ENCODE data around the gene SOX15. TPM values are rescaled to one million over a fixed set of nuclear protein-coding genes. Genes with fewer than 3 reads are reported as not detected.
A peak's percentile ranks its signal among the peaks of the same experiment; 100 is the strongest.

Gene SOX15
- total RNA-seq, 1 experiment from 2014 or later, result 0.33 TPM

- Histone ChIP-seq H3K9me3 (ENCODE audit: control insufficient read depth, insufficient read depth, low read depth, low read length) (no peaks in the 10 kb centered on the region), H3K36me3 (ENCODE audit: control insufficient read depth, insufficient read depth, low read length) (no peaks in the 10 kb centered on the region), H3K27ac (ENCODE audit: low read length) (no peak within 1 kb of the TSS), H3K27me3 (ENCODE audit: control insufficient read depth, insufficient read depth, low read length) (no peaks in the 10 kb centered on the region), H3K4me3 (ENCODE audit: low read depth in 2 of 2, low read length in 2 of 2) (no peak within 1 kb of the TSS), H3K4me1 (ENCODE audit: control insufficient read depth, insufficient read depth, low read length) (peaks cover 7% of the 10 kb centered on the region)
- intact Hi-C loops (cut with micrococcal nuclease; ENCODE audit: unreplicated experiment) (no loop called here), in situ Hi-C loops (cut with HindIII; ENCODE audit: low pct_unique_long_range_greater_than_20kb, low sequenced_read_pairs) (no loop called here)
- no TSS peak for BruUV-seq (replicated peaks)
- ATAC-seq, result no peak
- no peak for TF ChIP-seq SIN3A (IDR thresholded peaks at IDR 0.05; ENCODE audit: borderline replicate concordance, insufficient read depth, low read depth, low read length)
- TF ChIP-seq, protein P1, sequence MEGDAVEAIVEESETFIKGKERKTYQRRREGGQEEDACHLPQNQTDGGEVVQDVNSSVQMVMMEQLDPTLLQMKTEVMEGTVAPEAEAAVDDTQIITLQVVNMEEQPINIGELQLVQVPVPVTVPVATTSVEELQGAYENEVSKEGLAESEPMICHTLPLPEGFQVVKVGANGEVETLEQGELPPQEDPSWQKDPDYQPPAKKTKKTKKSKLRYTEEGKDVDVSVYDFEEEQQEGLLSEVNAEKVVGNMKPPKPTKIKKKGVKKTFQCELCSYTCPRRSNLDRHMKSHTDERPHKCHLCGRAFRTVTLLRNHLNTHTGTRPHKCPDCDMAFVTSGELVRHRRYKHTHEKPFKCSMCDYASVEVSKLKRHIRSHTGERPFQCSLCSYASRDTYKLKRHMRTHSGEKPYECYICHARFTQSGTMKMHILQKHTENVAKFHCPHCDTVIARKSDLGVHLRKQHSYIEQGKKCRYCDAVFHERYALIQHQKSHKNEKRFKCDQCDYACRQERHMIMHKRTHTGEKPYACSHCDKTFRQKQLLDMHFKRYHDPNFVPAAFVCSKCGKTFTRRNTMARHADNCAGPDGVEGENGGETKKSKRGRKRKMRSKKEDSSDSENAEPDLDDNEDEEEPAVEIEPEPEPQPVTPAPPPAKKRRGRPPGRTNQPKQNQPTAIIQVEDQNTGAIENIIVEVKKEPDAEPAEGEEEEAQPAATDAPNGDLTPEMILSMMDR (IDR thresholded peaks at IDR 0.05), result no peak
- no peak for TF ChIP-seq REST (IDR thresholded peaks at IDR 0.05; ENCODE audit: insufficient read depth in 1 of 2, low read depth in 2 of 2, low read length in 1 of 2)
- no peak for TF ChIP-seq TCF7L2 (IDR thresholded peaks at IDR 0.05; ENCODE audit: low read depth, low read length)
- TF ChIP-seq POLR2AphosphoS5 (IDR thresholded peaks at IDR 0.05; ENCODE audit: low read depth, low read length), result no peak
- no peak for DNase-seq (ENCODE audit: low read depth, low spot score)
- ChIA-PET CTCF (no interaction called here), POLR2A (interaction anchor here (0.6 kb wide), 1 partner anchor 37 kb away, joined by 3 read pairs; no protein-coding TSS in a partner anchor)
Observed at GRCh38 chr17:7629939-7630571, 40.2 kb upstream of the SOX15 start, which contains the start of gene SHBG. Gene SHBG, plus strand, starts transcription at chr17:7630135. Its CDS starts 38 bp downstream, at chr17:7630173.

GRCh38 chr17:7627250-7628121 is 37.6 kb upstream of the SOX15 start, which contains the start of gene SAT2:
Gene SAT2, minus strand, starts transcription at chr17:7627821. Its CDS starts 186 bp downstream, at chr17:7627635.
- no TSS peak for BruUV-seq (replicated peaks)
- H3K27me3 ChIP-seq (ENCODE audit: control insufficient read depth, insufficient read depth, low read length), result no peaks in the 10 kb centered on the region
- peak within 1 kb of the TSS; percentile 68 to 71 for H3K4me3 ChIP-seq (ENCODE audit: low read depth in 2 of 2, low read length in 2 of 2)
- in situ Hi-C loops (cut with HindIII; ENCODE audit: low pct_unique_long_range_greater_than_20kb, low sequenced_read_pairs) (no loop called here), intact Hi-C loops (cut with micrococcal nuclease; ENCODE audit: unreplicated experiment) (no loop called here)
- no peaks in the 10 kb centered on the region for H3K36me3 ChIP-seq (ENCODE audit: control insufficient read depth, insufficient read depth, low read length)
- no peaks in the 10 kb centered on the region for H3K9me3 ChIP-seq (ENCODE audit: control insufficient read depth, insufficient read depth, low read depth, low read length)
- TF ChIP-seq TCF7L2 (IDR thresholded peaks at IDR 0.05; ENCODE audit: low read depth, low read length) (no peak), POLR2AphosphoS5 (IDR thresholded peaks at IDR 0.05; ENCODE audit: low read depth, low read length) (peak; percentile 56; the same call in 1 of the 2 replicates)
- POLR2A ChIA-PET, result interaction anchor here (0.6 kb wide), 1 partner anchor 19 kb away, joined by 4 read pairs; no protein-coding TSS in a partner anchor
- H3K4me1 ChIP-seq (ENCODE audit: control insufficient read depth, insufficient read depth, low read length), result peaks cover 7% of the 10 kb centered on the region
- ATAC-seq (peak; percentile 92), DNase-seq (ENCODE audit: low read depth, low spot score) (peak; percentile 75)
- CTCF ChIA-PET, result no interaction called here
- peak within 1 kb of the TSS; percentile 86 for H3K27ac ChIP-seq (ENCODE audit: low read length)
